Measurements from ENCODE around the gene LMNTD2.
"Not testable (repeated sequence)": the region's sequence is repeated elsewhere in the genome, so short reads cannot be mapped to it uniquely, and the experiment has no call there.

LMNTD2 gene

GRCh38 chr11:587546-587945 lies 27.0 kb upstream of the LMNTD2 start:
- no peak for DNase-seq (ENCODE audit: low read depth)

GRCh38 chr11:586376-587316 lies 26.1 kb upstream of the LMNTD2 start:
- no peak for DNase-seq (ENCODE audit: low read depth)

GRCh38 chr11:584287-584686 lies 23.7 kb upstream of the LMNTD2 start:
- DNase-seq (ENCODE audit: low read depth): no peak

- no peak for DNase-seq (ENCODE audit: low read depth)
Measured at GRCh38 chr11:581752-582151, 21.2 kb upstream of the LMNTD2 start.

GRCh38 chr11:581342-581741 lies 20.8 kb upstream of the LMNTD2 start:
- no peak for DNase-seq (ENCODE audit: low read depth)

- DNase-seq (ENCODE audit: low read depth): no peak
Measured at GRCh38 chr11:579830-580601, 19.5 kb upstream of the LMNTD2 start.

GRCh38 chr11:578276-579035 lies 17.9 kb upstream of the LMNTD2 start:
- no peak for DNase-seq (ENCODE audit: low read depth)

GRCh38 chr11:577611-577894 lies 17.0 kb upstream of the LMNTD2 start:
- no peak for DNase-seq (ENCODE audit: low read depth)

- DNase-seq (ENCODE audit: low read depth): no peak
Measured at GRCh38 chr11:576811-577610, 16.5 kb upstream of the LMNTD2 start.

GRCh38 chr11:575996-576768 lies 15.6 kb upstream of the LMNTD2 start, which contains the start of gene PHRF1:
PHRF1 (plus strand) TSS chr11:576470; CDS start chr11:581513, 5,043 bp downstream.
- DNase-seq (ENCODE audit: low read depth): peak; percentile 60

- DNase-seq (ENCODE audit: low read depth): no peak
Measured at GRCh38 chr11:575313-575995, 14.9 kb upstream of the LMNTD2 start.

- no peak for DNase-seq (ENCODE audit: low read depth)
Measured at GRCh38 chr11:574632-575312, 14.2 kb upstream of the LMNTD2 start.

- DNase-seq (ENCODE audit: low read depth): not testable (repeated sequence)
Measured at GRCh38 chr11:574031-574570, 13.6 kb upstream of the LMNTD2 start.

GRCh38 chr11:573146-573759 lies 12.7 kb upstream of the LMNTD2 start:
- no peak for DNase-seq (ENCODE audit: low read depth)

- no peak for DNase-seq (ENCODE audit: low read depth)
Measured at GRCh38 chr11:571802-572185, 11.3 kb upstream of the LMNTD2 start.

GRCh38 chr11:569158-569885 lies 8.8 kb upstream of the LMNTD2 start:
- no peak for DNase-seq (ENCODE audit: low read depth)

- peak; percentile 10 for DNase-seq (ENCODE audit: low read depth)
Measured at GRCh38 chr11:568306-569157, 8.0 kb upstream of the LMNTD2 start.

Data from non-pigmented ciliary epithelial cell (primary cell).